Measurements from ENCODE around the gene DHRS3. TPM values are rescaled to one million over a fixed set of nuclear protein-coding genes. Genes with fewer than 3 reads are reported as not detected.

Gene DHRS3
- total and polyA plus RNA-seq, 2 donors (not counting 1 experiment from before 2014, with no cell fraction given) = 0.37 TPM

GRCh38 chr1:12544357-12544756 lies 73.7 kb downstream of the DHRS3 start:
- Histone ChIP-seq H3K9ac (ENCODE audit: low read length) (no peak overlapping the region), H3K4me2 (replicated peaks; ENCODE audit: low read depth, low read length, poor library complexity, severe bottlenecking) (no peak overlapping the region), H3K4me3 (ENCODE audit: control extremely low read depth in 1 of 5, extremely low read depth in 1 of 5, insufficient read depth in 1 of 5, low read depth in 2 of 5, low read length in 4 of 5) (no peak overlapping the region), H3K27ac (ENCODE audit: low read length in 2 of 2) (no peak overlapping the region), H3K79me2 (ENCODE audit: control insufficient read depth, insufficient read depth, low read length) (no peaks in the 10 kb centered on the region), H3K4me1 (ENCODE audit: control insufficient read depth in 2 of 2, insufficient read depth in 2 of 2, low read length in 2 of 2) (no peaks in the 10 kb centered on the region), H4K20me1 (ENCODE audit: control insufficient read depth, insufficient read depth, low read length, poor library complexity, severe bottlenecking) (no peaks in the 10 kb centered on the region), H3K36me3 (replicated peaks in 1 of 2; ENCODE audit: control extremely low read depth in 1 of 2, control insufficient read depth in 1 of 2, extremely low read depth in 1 of 2, insufficient read depth in 2 of 2, low read length in 1 of 2) (no peaks in the 10 kb centered on the region), H3K27me3 (replicated peaks in 1 of 4; ENCODE audit: control extremely low read depth in 1 of 4, control insufficient read depth in 3 of 4, insufficient read depth in 4 of 4, low read length in 3 of 4) (peaks cover 0 to 10% (median 0%) of the 10 kb centered on the region in 4 experiments), H3K9me3 (ENCODE audit: control extremely low read depth in 1 of 3, control insufficient read depth in 2 of 3, insufficient read depth in 1 of 3, low read length in 2 of 3) (peaks cover 0 to 4% (median 0%) of the 10 kb centered on the region in 3 donors), H2AFZ (ENCODE audit: insufficient read depth, low read depth, low read length, poor library complexity, severe bottlenecking) (no peak overlapping the region)
- CTCF ChIA-PET = no interaction called here
- intact Hi-C loops (cut with micrococcal nuclease) = no loop called here
- TF ChIP-seq, protein P1, sequence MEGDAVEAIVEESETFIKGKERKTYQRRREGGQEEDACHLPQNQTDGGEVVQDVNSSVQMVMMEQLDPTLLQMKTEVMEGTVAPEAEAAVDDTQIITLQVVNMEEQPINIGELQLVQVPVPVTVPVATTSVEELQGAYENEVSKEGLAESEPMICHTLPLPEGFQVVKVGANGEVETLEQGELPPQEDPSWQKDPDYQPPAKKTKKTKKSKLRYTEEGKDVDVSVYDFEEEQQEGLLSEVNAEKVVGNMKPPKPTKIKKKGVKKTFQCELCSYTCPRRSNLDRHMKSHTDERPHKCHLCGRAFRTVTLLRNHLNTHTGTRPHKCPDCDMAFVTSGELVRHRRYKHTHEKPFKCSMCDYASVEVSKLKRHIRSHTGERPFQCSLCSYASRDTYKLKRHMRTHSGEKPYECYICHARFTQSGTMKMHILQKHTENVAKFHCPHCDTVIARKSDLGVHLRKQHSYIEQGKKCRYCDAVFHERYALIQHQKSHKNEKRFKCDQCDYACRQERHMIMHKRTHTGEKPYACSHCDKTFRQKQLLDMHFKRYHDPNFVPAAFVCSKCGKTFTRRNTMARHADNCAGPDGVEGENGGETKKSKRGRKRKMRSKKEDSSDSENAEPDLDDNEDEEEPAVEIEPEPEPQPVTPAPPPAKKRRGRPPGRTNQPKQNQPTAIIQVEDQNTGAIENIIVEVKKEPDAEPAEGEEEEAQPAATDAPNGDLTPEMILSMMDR (IDR thresholded peaks at IDR 0.05) = no peak
- no peak for TF ChIP-seq EZH2 (IDR thresholded peaks at IDR 0.05; ENCODE audit: borderline replicate concordance, insufficient read depth, low read depth, low read length, poor library complexity, severe bottlenecking)
- Mint-ChIP-seq H3K4me3 (no peak overlapping the region), H3K9me3 (ENCODE audit: insufficient read depth) (no peaks in the 10 kb centered on the region), H3K27ac (no peak overlapping the region), H3K4me1 (no peaks in the 10 kb centered on the region), H3K27me3 (peaks cover 19% of the 10 kb centered on the region)
- POLR2A ChIA-PET = no interaction called here
- DNase-seq (no peak), ATAC-seq (ENCODE audit: low read depth) (no peak)
- WGBS (ENCODE audit: insufficient coverage) = 71% methylated on average over 2 of the region's 4 CpGs

GRCh38 chr1:12543740-12544154 lies 74.3 kb downstream of the DHRS3 start:
- intact Hi-C loops (cut with micrococcal nuclease) = no loop called here
- ATAC-seq (ENCODE audit: low read depth) (no peak), DNase-seq (no peak)
- Histone ChIP-seq H3K36me3 (replicated peaks in 1 of 2; ENCODE audit: control extremely low read depth in 1 of 2, control insufficient read depth in 1 of 2, extremely low read depth in 1 of 2, insufficient read depth in 2 of 2, low read length in 1 of 2) (no peaks in the 10 kb centered on the region), H3K9ac (ENCODE audit: low read length) (no peak overlapping the region), H3K79me2 (ENCODE audit: control insufficient read depth, insufficient read depth, low read length) (no peaks in the 10 kb centered on the region), H3K9me3 (ENCODE audit: control extremely low read depth in 1 of 3, control insufficient read depth in 2 of 3, insufficient read depth in 1 of 3, low read length in 2 of 3) (peaks cover 0 to 9% (median 0%) of the 10 kb centered on the region in 3 donors), H4K20me1 (ENCODE audit: control insufficient read depth, insufficient read depth, low read length, poor library complexity, severe bottlenecking) (no peaks in the 10 kb centered on the region), H3K27me3 (replicated peaks in 1 of 4; ENCODE audit: control extremely low read depth in 1 of 4, control insufficient read depth in 3 of 4, insufficient read depth in 4 of 4, low read length in 3 of 4) (peaks cover 0 to 10% (median 0%) of the 10 kb centered on the region in 4 experiments), H3K4me2 (replicated peaks; ENCODE audit: low read depth, low read length, poor library complexity, severe bottlenecking) (no peak overlapping the region), H3K4me3 (ENCODE audit: control extremely low read depth in 1 of 5, extremely low read depth in 1 of 5, insufficient read depth in 1 of 5, low read depth in 2 of 5, low read length in 4 of 5) (no peak overlapping the region), H3K4me1 (ENCODE audit: control insufficient read depth in 2 of 2, insufficient read depth in 2 of 2, low read length in 2 of 2) (no peaks in the 10 kb centered on the region), H3K27ac (ENCODE audit: low read length in 2 of 2) (no peak overlapping the region), H2AFZ (ENCODE audit: insufficient read depth, low read depth, low read length, poor library complexity, severe bottlenecking) (no peak overlapping the region)
- POLR2A ChIA-PET = no interaction called here
- no peaks in the 10 kb centered on the region for H3K4me1 Mint-ChIP-seq
- H3K27me3 Mint-ChIP-seq = peaks cover 19% of the 10 kb centered on the region
- CTCF ChIA-PET = no interaction called here
- H3K4me3 Mint-ChIP-seq = no peak overlapping the region
- no peaks in the 10 kb centered on the region for H3K9me3 Mint-ChIP-seq (ENCODE audit: insufficient read depth)
- no peak overlapping the region for H3K27ac Mint-ChIP-seq
- TF ChIP-seq, protein P1 (IDR thresholded peaks at IDR 0.05) = no peak
- no peak for TF ChIP-seq EZH2 (IDR thresholded peaks at IDR 0.05; ENCODE audit: borderline replicate concordance, insufficient read depth, low read depth, low read length, poor library complexity, severe bottlenecking)
- 80% methylated on average over 1 of the region's 9 CpGs for WGBS (ENCODE audit: insufficient coverage)

All from B cell (primary cell).